GM19025 (cell line): ENCODE measurements around the gene DNAL1.

Experiments
- ATAC-seq: cut with Tn5 transposase; IDR thresholded peaks from one replicate; pipeline ENCODE4 v1.9.1; 2021; ENCODE audit warnings: mild to moderate bottlenecking, low read depth, moderate library complexity; ENCODE audit not compliant: unreplicated experiment

Gene DNAL1

GRCh38 chr14:73741876-73742519 is 97.2 kb downstream of the DNAL1 start:
- ATAC-seq: no peak

DNA sequence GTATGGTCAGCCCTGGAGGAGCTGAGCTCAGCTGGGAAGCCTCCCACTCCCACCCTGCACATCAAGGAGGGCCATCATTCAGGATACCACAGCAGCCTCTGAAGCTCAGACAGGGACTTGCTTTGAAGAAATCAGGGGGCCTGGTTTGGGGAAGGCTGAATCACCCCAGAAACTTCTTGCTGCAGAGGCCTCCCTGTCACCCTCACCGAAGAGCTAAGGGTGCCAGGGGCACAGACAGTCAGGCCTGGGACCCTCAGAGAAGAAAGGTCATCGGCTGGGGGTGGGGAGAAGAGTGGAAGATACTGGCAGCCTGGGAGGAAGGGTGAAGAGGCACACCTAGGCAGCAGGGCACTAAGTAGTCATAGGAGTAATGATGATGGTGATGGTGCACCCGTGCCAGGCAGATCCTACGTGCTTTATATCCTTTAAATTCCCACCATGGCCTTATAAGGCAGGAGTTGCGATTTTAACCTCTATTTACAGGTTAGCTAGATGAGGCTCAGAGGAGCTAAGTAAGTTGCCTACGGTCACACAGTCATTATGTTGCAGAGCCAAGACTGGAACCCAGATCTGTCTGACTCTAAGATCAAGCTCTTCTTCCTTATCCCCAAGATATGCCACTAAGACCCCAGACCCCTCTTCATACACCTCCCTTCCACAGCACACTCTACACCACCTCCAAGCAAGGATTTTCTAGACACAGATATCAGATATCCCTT is 97.9 kb downstream of the DNAL1 start:
- no peak for ATAC-seq

DNA sequence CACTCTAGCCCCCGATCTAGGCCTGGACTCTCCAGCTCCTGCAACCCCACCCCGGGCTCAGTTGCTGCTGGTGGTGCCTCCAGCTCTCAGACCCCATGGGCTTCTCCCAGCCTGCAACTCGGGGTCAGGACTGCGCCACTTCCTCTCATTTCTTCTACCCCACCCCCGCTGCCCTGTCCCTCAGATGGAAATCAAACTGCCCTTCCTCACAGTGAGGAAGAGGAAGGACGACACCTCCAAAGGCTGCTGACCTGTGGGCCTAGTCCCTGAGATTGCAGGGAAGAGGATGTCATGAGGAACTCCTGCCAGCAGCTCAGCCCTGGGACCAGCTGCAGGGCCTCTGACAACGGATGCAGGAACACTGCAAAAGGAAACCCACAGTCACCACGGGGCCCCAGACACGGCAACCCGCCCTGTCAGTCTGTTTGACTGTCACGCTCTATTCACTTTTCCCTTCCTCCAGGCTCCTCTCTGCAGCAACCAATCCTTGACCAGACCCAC is 98.7 kb downstream of the DNAL1 start:
- ATAC-seq: peak; percentile 59

GRCh38 chr14:73744175-73744867 is 99.5 kb downstream of the DNAL1 start:
- no peak for ATAC-seq

DNA sequence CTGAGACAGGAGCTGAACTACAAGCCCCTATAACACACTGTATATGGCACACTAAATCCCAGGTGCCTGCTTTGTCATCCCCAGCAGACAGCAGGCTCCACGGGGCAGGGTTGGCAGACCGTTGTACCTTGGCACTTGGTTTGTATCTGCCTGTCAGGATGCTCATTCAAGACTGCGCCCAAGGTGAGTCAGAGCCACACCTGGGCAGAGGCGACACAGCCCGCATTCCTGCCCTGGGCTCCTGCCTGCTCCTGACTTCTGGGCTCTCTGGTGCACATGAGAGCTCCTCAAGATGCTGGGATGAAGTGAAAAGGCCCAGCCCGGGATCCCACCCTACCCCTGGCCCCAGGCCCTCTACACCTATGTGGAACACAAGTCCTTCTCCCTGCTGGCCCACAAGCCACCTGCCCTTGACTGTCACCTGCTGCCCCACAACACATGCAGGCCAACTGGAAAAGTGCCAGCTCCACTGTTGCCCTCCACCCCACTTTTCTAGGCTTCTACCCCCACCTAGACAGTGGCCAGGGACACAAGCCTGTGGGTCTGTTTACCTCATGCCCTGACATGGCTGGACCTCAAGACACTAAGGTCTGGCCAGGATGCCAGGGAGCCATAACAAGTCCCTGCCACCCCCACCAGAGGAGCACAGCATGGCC is 100.2 kb downstream of the DNAL1 start:
- no peak for ATAC-seq

DNA sequence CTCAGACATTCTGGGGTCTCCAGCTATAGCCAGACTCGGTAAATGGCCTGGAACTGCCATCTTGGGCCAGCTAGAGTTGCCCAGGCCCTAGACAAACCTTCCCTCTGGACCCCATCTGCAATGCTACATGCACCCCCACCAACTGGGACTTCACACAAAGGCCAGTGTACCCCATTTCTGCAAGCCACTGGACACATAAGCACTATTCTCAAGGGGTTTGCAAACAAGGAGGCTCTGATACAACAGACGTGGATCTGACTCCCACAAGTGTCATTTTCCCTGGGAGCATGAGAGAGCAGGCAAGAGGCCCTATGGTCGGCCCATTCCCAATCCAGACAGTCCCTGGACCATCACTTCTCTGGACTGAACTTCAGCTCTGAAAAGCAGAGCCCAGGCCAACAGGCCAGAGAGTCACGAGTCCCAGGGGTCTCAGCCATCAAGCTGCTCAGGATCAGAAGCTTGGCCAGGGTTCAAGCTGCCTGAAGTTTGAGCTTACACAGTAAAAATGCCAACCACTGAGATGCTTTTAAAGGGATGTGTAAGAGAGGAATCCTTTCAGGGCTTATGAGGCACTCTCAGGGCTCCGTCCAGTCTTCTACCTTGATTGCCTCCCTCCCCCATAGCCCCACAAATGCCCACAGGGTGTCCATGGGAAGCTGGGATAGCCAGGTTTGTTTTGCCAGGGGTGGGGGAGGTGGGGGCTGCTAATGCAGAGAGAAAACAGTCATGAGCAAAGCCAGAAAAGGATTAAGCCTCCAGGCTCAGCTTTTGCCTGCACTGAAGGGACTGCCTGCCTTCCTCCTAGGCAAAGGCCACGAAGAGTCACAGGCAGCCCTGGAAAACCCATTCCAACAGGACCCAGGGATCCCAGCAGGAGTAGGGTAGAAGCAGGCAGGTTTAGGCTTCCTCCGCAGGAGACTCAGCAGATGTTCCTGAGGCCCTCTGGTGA is 101.1 kb downstream of the DNAL1 start:
- ATAC-seq: no peak

- ATAC-seq: no peak
Measured at GRCh38 chr14:73746520-73747378, 102.0 kb downstream of the DNAL1 start.

DNA sequence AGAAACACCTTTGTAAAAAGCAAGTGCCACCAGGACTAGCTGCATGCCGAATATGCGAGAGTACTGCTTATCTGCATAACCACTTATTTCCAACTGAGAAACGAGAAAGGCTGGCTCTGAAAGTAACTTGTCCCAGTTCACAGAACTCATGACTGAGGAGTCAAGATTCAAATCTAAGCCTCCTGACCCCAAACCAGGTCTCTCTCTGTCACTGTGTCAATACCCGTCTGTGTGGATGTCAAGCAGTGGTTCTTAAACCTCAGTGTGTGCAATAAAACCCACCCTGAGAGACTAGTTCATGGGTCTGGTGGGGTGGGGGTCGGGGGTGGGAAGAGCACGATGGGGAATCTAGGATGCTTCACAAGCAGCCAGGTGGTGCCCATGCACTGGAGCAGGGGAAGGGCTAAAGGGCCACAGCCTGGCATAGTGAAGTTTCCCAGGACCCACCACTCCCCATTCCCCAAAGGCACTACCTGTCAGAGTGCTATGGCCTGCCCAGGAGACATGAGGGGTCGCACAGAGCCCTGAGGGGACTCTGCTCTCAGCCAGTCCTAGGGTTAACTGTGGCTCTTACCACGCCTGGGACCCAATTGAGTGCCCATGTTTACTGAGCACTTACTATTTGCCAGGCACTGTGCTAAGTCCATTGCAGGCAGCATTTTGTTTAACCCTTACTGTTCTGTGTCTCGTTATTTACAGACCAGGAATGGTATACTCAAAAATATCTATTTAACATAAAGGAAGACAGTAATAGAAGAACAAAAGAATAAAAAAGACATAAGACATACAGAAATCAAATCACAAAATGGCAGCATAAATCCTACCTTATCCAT is 102.8 kb downstream of the DNAL1 start:
- no peak for ATAC-seq

DNA sequence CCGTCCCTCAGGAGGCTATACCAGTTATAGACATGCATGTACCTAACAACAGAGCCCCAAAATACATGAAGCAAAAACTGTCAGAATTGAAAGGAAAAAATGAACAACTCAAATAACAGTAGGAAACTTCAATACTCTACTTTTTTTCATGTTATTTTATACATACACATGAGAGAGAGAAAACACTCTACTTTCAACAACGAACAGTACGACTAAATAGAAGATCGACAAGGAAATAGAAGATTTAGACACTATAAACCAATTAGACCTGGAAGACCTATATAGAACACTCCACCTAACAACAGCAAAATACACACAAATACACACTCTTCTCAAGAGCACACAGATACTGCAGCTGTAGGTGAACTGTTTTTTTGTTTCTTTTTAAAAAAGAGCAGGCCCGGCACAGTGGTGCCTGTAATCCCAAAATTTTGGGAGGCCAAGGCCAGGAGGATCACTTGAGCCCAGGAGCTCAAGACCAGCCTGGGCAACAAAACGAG is 104.1 kb downstream of the DNAL1 start:
- no peak for ATAC-seq

DNA sequence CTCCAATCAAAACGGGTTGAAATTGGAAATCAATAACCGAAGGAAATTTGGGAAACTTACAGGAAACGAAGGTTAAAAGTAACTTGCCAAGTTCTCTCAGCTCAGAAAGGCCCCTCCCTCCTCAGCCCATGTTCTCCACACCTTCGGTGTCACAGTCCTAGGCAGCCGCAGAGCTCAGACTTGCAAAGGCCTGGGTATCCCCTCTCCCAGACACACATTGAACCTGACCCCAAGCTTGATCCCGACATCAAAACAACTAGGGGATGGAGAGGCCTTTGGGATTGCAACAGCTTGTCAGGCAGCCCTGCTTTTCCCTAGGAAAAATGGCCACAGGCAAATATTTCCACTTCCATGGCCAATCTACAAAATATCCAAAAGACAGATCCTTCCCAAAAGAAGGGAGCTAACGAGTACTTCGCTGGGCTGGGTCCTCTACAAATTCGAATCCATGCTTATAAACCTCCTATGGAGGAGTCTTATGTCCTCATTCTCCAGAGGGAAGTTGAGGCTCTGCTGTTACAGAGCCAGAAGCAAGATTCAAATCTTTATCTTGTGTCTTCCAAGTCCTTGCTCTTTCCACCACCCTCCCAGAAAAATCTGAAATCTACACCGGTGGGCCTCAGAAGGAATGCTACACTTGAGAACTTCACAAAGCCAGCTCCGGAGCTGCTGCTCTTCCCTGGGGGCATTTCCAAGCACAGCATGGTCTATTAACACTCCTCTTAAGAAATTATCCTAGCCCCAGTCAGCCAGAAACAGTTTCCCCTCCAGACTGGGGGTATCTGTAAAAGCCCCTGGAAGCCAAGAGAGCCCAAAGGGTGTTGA is 105.1 kb downstream of the DNAL1 start:
- ATAC-seq: no peak

DNA sequence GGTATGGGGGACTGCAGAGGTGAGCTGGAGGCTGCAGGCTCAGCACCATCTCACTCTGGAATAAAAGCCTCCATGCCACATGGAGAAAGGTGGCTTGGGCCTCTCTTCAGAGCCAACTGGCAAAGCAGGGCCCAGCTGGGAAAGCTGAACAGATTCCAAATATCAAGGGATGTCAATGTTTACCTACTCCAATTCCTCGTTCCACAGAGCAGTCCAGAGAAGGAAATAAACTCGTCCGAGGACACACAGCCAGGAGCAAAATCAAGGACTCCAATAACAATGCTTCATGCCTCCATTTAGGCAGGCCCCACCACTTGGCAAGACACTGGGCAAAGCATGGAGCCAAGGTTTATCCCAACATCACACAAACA is 105.7 kb downstream of the DNAL1 start:
- ATAC-seq: no peak

DNA sequence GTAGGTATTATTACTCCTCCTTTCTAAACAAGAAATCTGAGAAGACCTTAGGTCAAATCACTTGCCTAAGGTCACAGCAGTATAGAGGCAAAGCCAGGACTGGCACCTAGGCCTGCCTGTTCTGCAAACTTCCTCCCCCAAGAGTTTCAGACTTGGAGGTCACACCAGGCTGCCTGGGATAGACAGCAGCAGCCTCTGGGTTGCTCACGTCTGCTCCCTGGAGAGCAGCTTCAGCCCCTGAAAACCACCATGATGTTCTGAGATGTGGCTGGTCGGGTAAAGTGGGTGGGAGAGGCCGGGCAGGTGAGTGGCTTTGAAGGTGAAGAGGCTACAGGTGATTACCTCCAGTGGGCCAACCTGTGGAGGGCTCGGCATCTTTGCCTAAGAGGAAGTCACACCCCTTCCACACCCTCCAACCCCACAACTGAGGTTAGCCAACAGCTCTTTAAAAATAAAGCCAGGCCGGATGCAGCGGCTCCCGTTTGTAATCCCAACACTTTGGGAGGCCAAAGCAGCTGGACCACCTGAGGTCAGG is 106.4 kb downstream of the DNAL1 start:
- ATAC-seq: no peak

DNA sequence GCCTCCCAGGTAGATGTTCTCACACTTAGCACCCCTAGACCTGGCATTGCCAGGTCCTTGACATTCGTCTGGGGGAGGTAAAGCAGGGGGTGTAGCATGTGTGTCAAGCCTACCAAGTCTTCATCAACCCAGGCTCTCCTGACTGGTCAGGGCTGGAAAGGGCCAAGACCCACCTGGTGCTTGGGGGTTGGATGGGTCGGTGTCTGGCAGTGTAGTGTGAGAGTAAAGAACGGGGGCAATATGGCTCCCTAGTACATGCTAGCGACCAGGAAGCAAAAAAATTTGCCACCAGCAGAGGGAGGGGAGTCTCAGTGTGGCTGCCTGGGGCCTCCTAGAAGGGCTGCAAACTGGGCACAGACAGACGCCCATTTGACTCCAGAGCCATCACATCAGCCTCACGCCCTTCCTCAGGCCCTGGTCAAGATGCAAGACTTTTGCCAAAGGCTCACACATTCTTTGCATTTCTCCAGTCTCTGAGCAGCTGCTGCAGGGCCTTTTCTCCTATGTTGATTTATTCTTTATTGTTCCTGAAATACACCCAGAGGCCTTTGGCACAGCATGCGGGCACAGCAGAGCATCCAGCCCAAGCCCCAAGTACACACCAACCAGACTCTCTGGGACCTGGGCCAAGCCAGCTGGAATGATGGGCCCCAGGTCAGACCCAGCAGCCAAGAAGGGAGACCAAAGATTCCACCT is 107.7 kb downstream of the DNAL1 start:
- ATAC-seq: no peak
